Activated CD4-positive, CD25-positive, alpha-beta regulatory T cell (primary cell): Measurements from ENCODE around the gene SPATA6L.

ENCODE experiments used
- DNase-seq, 4 experiments: peaks; one replicate each; lab custom pipeline; 2025; lab: John Stamatoyannopoulos, UW

Gene SPATA6L

DNA sequence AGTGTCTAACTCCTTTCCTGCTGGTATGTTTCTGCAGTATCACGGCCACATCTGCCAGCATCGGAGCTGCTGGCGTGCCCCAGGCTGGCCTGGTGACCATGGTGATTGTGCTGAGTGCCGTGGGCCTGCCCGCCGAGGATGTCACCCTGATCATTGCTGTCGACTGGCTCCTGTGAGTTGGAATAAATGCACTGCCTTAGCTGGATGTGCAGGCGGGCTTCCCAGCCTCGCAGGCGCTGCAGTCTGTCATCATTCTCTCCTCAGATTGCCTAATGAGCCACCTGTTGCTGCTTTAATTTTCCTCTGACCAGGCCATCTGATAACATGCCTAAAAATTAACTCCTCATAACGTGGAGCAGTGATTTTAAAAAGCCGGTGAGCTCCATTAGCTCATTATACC is 83.3 kb downstream of the SPATA6L start:
- DNase-seq, result no peak

DNA sequence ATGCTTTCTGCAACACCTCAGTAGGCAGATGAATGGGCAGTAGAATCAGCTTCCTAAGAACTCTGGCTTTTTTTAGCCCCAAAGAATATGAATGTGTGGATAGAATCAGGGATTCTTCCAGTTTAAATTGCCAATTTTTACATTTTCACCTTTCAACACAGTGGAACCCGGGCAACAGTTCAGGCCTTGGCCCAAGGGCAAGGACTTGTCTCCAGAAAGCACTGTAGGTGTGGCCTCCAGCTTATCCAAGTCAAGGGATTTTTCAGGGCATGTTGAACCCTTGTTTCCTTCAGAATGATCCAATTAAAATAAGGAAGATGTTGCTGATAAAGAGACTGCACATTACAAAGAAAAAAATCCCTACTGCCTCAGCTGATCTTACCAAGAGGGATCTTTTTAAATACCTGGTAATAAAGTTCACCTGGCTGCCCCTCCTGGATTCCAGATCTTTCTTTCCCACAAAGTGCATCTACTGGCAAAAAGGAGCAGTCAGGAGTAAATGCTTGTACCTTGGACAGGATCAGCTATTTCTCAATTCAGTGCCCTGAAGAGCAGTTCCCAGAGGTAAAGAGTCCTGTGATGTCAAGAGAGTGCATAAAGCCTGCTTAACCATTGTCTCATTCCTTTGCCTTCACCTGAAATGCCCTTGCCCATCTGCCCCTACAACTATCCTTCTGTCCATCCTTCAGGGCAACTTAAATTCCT is 84.3 kb downstream of the SPATA6L start:
- no peak for DNase-seq

DNA sequence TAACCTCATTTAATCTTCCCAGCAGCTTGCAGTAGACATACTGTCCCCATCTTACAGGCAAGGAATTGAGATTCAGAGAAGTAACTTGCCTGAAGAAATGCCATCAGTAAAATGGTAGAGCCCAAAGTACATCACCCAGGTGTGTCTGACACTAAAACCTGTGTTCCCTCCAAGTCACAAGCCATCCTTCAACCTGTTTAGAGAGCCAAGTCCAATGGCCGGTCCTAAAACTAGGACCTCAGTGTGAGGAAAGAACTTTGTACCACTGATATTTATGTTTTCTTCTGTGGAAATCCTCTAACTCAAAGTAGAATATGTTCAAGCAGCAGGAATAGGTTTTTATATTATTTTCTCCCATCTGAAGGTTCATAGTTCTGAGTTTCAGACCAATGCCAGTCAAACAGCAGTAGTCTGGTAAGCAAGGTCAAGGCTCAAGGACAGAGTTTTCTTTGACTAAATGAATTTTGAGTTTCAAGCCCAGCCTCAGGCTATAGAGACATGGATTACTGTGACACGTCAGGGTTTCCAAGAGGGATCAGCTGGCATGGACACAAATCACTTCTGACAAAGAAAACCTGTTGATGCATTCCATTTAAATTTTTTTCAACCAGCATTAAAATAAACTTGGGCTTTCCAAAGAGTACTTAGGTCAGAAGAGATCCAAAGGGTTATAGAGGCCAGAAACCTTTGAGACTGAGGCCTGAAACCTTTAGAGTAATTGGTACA is 85.1 kb downstream of the SPATA6L start:
- no peak for DNase-seq

DNA sequence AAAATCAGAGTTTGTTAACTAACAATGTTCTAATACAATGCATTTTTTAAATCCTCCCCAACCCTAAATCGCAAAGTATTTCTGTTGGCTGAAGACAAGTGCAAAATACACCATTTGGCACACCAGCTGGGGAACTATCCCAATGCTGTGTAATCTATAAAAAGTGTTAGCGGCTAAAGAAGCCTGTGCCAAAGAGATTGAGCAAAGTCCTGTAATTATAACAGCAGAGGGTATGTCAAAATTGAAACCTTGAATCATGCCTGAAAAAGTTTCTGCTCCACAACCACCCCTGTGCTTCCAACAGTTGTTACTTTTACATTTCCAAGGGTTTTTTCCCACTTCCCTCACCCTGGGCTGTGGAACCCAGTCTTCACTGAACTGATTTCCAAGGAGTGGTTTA is 87.3 kb downstream of the SPATA6L start:
- no peak for DNase-seq

DNA sequence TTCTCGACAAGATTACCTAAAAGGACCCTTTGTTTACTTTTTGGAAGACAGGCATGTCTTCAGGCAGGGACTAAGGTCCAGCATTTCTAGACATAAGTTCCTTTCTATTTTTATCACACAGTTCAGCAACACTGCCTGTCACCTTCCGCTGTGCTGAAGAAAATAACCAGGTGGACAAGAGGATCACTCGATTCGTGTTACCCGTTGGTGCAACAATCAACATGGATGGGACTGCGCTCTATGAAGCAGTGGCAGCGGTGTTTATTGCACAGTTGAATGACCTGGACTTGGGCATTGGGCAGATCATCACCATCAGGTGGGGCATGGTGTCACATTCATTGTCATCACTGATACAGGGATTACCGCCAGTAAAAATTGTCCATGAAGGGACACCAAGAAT is 89.8 kb downstream of the SPATA6L start:
- DNase-seq, result no peak

DNA sequence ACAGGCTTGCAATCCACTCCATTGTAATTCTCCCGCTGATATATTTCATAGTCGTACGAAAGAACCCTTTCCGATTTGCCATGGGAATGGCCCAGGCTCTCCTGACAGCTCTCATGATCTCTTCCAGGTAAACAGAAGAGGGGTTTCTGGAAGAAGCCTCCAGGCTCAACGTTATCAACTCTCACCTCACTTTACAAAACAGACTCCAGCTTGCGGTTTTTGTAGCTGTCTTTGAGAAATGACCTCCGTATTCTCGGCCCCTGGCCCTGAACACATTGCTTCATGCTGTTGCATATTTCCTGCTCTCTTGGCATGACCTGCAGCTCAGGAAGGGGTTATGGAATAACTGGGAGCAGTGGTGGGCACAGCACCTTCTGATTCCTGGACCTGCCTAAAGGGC is 90.3 kb downstream of the SPATA6L start:
- no peak for DNase-seq

DNA sequence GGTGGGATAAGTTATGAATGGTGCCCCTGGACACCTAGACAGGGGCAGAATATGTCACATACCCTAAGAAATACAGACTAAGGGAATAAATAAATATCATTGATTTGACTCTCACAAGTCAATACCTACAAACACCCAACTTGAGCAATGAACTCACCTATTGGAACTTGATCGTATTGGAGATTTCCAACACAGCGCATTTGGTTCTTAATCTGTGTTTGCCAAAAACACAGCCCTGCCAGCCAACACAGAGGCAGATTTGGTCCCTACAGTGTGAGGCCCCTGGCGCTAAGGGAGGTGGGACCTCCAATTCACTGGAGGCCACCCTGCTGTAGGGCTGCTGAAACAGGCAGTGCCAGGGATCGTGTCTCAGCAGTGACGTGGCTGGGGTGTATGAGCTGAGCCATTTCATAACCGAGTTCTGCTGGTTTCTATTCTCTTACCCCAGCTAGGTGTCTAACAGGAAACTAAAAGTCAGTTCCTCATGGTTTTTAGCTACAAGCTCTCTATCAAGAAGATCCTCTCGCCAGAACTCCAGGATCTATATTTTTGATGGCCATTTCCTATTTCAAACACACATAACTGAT is 91.5 kb downstream of the SPATA6L start:
- no peak for DNase-seq

DNA sequence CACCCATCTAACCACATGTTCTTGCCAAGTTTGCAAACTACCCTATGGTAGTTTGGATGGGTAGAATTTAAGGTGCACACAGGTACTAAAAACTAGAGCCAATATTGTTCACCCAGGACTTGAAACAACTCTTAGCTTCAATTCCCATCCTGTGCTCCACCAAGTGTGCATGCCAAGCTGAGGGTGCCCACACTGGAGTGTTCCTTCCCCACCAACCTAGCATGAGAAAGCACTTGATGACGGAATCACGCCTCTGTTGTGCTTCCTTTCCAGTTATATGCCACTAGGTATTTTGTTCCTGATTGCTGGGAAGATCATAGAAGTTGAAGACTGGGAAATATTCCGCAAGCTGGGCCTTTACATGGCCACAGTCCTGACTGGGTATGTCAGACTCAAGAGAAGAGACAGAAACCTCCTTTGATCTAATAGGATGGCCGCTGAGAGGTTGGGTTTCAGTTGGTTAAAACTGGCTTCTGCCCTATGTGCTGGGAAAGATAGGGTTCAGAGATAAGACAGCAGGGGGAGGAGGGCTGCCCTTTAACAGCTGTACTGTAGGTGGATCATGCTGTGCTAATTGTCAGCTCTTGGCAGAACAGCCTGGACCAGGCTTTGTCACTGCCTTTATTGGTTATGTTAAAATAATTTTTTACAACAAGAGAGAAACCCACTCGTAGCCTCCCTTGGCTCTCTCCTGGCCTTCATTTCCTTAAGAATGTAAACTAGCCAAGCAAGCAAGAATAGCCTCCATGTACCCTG is 92.5 kb downstream of the SPATA6L start:
- no peak for DNase-seq

DNA sequence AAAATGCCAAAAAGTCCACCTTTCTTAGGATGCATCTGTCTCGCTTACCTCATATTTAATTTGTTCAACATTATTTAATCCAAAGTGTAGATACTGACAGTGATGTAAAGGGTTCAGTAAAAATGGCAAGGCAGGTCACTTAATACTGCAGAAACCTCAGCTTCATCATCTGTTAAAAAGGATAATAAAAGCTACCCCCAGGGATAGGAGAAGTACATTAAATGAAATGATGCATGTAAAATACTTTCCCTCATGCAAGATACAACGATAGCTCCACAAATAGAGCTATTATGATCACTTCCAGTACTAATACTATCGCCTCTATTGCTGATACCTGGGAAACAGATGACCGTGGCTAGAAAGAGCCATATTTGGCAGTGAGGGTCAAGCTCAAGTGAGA is 93.1 kb downstream of the SPATA6L start:
- no peak for DNase-seq

DNA sequence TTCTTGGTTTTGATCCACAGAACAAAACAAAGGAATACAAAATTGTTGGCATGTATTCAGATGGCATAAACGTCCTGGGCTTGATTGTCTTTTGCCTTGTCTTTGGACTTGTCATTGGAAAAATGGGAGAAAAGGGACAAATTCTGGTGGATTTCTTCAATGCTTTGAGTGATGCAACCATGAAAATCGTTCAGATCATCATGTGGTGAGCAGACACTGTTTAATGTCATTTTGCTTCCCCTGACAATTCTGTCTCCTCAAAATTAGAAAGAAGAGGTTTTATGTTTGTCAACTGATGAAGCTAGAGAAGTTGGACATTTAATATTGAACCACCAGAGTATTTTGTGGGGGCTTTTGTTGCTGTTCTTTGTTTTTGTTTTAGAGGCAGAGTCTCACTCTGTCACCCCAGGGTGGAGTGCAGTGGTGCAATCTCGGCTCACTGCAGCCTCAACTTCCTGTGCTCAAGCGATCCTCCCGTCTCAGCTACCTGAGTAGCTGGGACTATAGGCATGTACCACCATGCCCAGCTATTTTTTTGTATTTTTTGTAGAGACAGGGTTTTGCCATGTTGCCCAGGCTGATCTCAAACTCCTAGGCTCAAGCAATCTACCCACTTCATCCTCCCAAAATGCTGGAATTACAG is 94.0 kb downstream of the SPATA6L start:
- DNase-seq, result peak in 1 of 4 experiments; percentile 1

DNA sequence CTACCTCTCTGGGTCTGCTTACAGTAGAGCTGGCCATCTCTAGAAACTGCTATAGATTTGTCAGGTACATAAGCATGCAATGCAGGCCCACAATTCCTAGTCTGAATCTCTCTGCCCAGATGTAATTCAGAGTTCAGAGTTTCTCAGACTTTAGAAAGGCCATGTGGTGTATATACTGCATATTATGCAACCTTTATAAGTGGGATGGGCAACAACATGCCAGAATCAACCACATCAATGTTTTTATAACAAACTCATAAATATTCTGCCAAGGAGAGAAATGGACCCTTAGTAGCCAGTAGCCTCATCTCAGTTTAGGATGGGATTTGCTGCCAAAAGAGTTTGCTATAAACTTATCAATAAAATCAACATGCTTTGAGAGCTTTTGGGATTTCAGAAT is 97.2 kb downstream of the SPATA6L start:
- DNase-seq, result no peak

DNA sequence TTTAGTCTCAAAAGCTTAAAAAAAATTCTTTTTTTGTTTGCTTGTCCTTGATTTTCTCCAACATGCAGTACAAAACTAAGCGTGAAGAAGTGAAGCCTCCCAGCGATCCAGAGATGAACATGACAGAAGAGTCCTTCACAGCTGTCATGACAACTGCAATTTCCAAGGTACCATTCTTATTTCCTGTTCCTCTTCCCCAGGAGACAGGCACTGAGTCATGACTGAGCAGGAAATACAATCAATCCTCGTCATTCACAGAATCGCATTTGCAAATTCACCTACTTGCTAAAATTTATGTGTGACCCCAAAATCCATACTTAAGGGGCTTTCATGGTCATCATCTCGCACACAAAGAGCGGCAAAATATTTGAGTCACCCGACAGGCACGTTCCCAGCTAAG is 98.7 kb downstream of the SPATA6L start:
- no peak for DNase-seq

DNA sequence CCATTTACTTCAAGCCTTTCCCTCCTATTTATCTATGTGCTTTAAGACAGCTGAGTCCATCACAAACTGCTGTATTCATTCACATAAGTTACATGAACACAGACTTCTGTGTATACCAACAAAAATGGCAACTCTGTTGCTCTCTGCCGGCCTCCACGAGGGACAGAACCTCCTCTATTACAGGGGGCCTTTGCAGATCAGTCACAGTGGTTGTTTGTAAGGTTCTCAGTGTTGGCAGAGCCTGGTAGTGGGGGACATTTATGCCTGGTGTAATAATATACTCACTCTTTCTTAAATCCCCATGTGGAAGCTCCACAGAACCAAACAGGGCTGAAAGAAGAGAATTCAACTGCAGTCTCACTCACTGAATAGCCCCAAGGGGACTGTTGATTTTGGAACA is 99.5 kb downstream of the SPATA6L start:
- no peak for DNase-seq

DNA sequence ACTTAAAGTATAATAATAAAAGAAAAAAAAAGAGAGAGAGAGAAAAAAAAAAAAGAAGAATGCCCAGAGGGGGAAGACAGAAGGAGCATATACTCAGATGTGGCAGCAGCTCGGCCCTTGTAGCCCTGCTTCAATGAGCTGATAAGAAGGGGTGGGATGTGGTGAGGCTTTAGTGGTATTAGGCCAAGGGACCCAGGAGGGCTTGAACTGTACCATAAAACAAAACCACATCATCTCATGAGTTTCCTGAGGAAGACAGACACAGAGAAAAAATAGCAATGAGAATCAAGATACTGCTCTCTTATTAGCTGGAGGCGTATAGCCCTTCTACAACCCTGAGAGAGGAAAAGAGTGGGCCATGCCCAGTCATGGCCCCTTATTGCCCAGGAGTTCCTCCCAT is 103.2 kb downstream of the SPATA6L start:
- no peak for DNase-seq

DNA sequence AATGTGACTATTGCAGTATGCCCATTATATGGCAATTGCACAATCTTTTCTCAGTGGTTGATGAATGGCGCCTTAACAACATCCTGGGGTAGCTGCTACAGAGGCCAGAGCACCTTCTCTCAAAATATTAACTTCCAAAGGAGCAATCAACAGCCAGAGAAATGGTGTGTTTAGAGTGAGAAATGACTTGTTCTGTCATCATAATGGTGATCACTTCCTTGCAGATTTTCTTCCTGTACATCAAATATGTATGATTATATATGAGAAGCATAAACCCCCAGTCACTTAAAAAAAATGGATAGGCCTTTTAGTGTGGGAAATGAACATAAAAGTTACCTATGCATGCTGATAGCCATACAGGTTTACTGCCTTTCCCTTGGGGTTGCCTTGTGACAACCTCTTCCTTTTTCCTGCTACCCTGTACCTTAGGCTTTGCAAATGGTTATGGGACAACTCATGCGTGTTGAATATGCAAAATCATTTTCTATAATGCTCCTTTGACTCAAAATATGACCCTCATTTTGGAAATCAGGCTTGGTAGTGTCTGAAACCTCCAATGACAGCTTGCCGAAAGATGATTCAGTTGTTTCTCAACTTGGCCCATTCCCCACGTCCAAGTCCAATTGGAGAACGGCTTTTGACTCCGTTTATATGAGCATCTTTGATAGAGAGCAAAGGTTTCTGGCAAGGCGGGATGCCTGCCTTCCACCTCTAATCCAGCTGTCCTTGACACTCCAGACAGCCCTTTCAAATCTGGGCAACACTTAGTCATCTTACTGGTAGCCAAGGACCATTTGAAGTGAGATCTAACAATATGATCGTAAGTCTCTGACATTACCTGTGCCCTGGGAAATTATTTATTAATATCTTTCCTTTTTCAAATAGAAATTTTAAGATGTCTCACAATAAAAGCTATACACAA is 106.8 kb downstream of the SPATA6L start:
- no peak for DNase-seq

DNA sequence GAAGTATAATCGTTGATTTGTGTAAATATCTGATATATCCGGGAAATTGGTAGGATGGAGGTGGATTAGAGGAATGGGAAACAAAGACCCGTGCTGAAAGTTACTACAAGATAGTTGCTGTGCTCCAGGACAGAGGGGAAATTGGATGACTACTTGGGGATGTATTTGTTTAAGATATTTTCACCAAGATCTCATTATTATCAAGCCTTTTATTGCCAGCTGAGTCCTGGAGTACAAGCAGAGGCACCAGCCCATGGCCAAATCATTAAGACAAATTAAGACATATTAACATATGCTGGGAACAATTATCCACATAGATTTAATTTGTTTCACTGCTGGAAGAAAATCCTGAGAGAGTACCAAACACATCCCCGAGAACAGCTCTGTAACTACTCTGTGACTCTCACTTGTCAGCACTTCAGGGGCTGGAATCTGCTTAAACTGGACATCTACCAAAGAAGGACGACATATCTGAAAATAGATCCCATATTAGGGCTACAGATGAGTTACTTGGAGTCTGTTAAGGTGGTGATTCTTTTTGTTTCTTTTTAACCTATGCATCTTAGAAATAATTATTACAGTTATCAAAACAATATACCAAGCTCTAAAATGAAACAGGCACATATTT is 107.8 kb downstream of the SPATA6L start:
- no peak for DNase-seq

DNA sequence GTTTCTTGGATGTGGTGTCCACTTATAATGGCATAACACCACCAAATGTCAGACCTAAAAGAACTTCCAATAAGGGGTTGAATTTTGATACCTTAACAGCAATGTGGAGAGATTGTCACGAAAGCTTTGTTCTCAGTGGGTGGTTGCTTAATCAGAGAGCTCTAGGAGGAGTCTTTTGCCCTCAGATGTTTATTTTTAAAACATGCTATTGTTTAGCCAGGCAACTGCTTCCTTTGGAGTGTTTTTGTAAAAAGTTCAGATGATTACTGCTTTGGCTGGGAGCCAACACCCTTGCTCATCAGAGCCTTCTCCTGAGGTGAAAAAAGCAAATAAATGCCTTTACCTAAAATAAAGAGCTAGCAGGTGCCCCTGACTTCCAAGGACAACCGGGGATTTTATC is 111.0 kb downstream of the SPATA6L start:
- DNase-seq, result no peak

DNA sequence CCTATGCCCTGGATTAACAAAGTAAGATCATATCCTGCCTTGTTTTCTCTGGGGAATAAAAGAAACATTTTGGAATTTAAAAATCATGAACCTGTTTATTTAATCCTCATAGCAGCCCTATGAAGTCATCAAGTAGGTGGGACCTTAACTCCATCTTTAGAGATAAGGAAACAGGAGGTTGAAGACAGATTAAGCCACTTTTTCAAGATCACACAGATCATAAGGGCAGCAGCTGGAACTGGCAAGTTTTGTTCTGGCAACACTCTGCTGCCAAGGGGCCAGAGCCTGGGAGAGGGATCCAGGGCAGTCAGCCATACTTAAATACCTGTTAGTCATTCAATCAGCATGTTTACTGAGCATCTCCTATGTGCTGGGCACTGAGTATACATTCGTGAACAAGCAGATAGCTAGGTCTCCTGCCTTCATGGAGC is 112.3 kb downstream of the SPATA6L start:
- DNase-seq, result no peak

DNA sequence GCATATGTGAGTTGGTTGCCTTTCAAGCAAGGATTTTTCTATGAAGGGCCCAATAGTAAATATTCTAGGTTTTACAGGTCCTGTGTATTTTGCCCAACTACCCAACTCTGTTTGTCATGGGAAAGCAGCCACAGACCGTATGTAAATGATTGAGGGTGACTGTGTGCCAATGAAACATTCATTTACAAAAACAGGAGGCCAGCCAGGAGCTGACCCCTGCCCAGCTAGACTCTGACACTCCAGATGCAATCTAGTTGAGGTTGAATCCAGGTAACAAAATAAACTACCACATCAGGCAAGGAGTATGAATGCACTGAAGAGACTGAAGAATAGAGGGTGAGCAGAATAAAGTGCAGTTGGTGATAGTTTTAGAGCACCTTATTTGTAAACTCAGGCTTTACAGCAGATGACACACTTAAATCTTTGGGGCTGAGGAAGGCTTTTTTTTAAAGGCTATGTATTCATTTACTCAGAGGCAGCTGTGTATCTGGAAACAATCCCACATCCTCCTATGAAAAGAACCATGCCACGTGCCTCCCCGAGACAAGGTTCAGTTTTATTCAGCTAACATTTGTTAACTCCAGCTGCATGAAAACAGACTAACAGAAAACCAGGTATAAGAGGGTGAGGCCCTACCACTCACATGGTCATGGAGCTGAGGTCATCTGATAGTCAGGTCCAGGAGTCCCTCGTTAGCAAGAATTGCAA is 115.3 kb downstream of the SPATA6L start:
- no peak for DNase-seq

DNA sequence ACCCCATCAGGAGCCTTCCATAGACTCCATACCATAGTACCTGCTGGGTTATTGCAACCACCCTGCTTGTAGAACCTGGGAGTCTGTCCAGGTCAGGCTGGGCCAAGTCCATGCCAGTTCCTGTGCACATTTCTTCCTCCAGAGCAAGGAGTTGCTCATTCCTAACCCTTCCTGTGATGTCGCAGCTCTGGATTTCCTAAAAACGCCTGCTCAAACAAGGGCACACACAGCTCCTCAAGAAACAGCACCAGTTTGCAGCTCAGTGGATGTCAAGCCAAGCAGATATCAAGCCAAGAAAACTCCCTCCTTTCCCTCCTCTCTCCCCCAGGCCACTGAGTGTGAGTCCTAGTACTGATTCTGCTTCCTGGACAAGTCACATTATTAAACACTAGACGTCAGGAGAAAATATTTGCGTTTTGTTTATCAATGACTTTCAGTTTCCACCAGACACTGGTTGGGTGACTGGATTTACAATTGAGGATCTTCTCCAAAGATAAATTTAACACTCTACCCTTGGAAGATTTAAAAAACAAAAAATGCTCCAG is 116.5 kb downstream of the SPATA6L start:
- no peak for DNase-seq
